HFF-Myc (cell line): Measurements from ENCODE around the gene ZNF319.

Source experiments
- DNase-seq: peaks from one replicate; pipeline ENCODE4 v3.0.0-alpha.2; 2011; ENCODE audit warnings: low read depth; ENCODE audit errors: extremely low read depth
- H3K4me3 ChIP-seq: replicated peaks from 2 replicates; pipeline ENCODE4 v1.5.1; 2011; ENCODE audit warnings: low read depth, mild to moderate bottlenecking, control low read depth, low read length
- CTCF ChIP-seq: IDR thresholded peaks from 2 replicates; pipeline ENCODE4 v1.5.1; 2012; ENCODE audit warnings: mild to moderate bottlenecking, low read depth, low read length, control low read depth; ENCODE audit errors: missing control alignments

The ZNF319 gene

GRCh38 chr16:57960310-57960709, 40.2 kb downstream of the ZNF319 start:
- DNase-seq = no peak
- no peak overlapping the region for H3K4me3 ChIP-seq
- TF ChIP-seq CTCF = no peak

- no peak for DNase-seq
- no peak for TF ChIP-seq CTCF
- H3K4me3 ChIP-seq = no peak overlapping the region
Measured at GRCh38 chr16:57959804-57960203, 40.7 kb downstream of the ZNF319 start.

GRCh38 chr16:57959121-57959520, 41.4 kb downstream of the ZNF319 start:
- DNase-seq = no peak
- no peak overlapping the region for H3K4me3 ChIP-seq

GRCh38 chr16:57958544-57958943, 41.9 kb downstream of the ZNF319 start:
- no peak for TF ChIP-seq CTCF
- DNase-seq = no peak
- H3K4me3 ChIP-seq = no peak overlapping the region

More at GRCh38 chr16:57959121-57959520, 41.4 kb downstream of the ZNF319 start:
- no peak for TF ChIP-seq CTCF

- TF ChIP-seq CTCF = no peak
- DNase-seq = no peak
- no peak overlapping the region for H3K4me3 ChIP-seq
Measured at GRCh38 chr16:57957673-57958392, 42.6 kb downstream of the ZNF319 start.

GRCh38 chr16:57956924-57957672, 43.4 kb downstream of the ZNF319 start:
- DNase-seq = no peak
- no peak for TF ChIP-seq CTCF
- no peak overlapping the region for H3K4me3 ChIP-seq
